HG03280 (cell line): ENCODE data around the gene SGMS1.
A peak's percentile ranks its signal among the peaks of the same experiment; 100 is the strongest.
"Not testable (repeated sequence)": the region's sequence is repeated elsewhere in the genome, so short reads cannot be mapped to it uniquely, and the experiment has no call there.

Experiments used
- ATAC-seq: cut with Tn5 transposase; IDR thresholded peaks from one replicate; pipeline ENCODE4 v1.9.1; 2021; ENCODE audit warnings: mild to moderate bottlenecking, moderate library complexity; ENCODE audit not compliant: unreplicated experiment

SGMS1 gene

DNA sequence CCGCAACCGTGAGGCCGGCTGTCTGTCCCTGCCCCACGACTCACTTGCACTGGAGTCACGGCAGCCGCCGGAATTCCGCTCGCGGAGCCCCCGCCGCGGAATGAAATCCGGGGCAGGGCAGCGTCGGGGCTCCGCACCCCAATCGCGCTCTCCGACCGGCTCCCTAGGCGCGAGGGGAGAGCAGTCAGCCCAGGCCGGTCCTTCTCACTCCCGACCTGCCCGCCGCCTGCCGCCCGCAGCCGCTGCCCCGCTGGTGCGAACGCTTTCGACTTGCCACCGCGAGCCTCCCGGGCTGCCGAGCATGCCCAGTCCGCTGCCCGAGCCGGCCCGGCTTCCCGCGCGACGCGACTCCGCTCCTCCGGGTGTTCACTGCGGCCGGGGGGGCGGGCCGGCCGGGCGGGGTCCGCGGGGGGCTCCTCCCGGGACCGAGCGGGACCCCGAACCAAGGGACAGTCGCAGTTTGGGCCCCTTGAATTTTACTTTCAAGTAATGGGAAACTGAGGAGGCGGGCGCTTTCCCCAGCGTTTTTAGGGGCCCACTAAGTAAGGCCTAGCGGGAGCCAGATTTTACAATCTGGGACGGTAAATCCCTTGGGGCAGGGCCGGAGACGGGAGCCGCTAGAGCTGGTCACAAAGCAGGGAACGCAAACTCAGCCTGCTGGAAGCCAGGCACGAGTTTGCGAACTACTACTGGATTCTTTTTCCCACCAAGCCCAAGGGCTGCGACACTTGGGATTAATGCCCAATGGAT, at the start of gene SGMS1:
SGMS1 (minus strand) TSS at position 294 of the 750 bp plus-strand sequence. CDS start 279,842 bp downstream, outside the sequence.
- peak; percentile 32 for ATAC-seq

DNA sequence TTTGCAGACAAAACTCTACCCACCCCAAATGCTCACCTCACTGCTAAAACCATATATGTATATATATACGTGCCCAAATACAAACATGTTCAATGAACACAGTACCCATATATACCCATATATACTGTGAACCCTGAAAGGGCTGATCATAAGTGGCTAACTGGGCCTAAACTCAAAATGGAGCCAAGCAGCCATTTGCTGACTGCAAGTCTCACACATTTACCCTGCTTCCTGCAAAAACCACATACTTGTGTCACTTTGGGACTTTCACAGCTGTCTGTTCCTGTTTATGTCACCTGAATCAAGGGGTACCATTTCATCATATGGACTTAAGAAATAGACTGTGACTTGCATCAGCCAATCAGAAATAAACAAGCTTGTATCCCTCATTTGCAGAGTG, 48.4 kb upstream of the SGMS1 start:
- ATAC-seq: not testable (repeated sequence)

DNA sequence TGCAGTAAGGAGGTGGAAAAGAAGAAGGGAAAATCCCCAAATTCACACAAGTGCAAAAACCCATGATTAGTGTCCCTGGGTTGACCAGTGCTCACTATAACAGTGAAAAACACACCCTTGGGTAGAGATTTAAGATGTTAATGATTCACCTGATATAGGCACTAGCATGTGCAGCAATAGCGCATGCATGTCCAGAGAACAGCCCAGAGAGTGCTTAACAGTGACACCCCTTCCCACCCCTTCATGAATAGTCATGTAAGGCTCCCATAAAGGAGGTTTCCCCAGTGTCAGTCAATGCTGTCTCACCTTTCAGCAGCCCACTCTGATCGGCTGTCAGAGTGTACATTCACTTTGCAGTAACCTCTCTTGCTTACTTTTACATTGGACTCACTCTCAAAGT, 47.9 kb upstream of the SGMS1 start:
- ATAC-seq: not testable (repeated sequence)

DNA sequence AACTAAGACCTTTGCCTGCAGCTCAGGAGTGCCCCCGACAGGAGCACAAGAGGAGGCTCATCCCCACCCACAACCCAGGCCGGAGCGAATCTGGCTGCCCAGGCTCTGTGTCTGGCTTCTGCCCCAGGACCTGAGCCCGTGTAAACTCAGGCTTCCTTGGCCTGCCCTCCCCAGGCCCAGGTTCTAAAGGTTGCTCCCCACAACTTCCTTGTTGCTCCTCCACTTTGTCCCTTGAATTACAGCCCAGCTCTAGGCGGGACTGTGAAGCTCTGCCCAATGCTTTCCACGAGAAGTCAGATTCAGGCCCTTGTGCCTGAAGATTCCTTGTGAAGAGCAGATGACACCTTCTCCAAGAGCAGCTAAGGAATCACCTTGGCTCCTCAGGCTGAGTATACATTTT, 46.2 kb upstream of the SGMS1 start:
- ATAC-seq: not testable (repeated sequence)

DNA sequence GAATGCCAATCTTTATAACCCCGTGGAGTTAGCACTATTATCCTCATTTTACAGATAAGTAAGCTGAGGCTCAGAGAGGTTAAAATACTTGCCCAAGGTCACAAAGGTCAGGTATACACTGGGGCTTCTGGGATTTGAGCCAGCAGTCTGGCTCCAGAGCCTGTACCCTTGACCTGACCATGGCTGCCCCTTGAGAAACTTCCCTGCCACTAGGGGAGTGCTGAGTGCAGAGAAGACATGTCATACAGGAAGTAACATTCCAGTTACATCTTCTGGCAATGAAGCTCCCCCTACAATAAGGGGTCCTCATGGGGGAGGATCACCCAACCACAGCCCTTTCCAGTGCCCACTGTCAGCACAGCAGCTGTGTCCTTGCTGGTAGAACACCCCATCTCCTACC, 43.6 kb upstream of the SGMS1 start:
- ATAC-seq: not testable (repeated sequence)

DNA sequence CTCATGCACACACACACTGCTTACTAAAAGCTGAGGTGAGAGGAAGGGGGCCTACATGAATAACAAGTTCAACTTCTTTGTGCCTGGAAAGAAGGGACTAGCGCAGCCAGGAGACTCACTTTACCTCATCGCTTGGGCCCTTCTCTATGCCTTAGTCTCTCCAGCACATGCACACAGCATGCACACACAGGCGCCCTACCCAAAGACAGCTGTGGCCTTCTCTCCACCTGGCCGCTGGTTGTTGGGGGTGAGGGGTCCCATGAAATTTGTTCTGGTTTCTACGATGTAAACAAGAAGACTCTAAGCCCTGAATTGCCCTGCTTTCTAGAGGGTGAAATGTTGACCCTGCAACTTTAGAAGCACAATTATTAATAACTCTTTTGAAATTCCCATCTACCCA, 38.7 kb upstream of the SGMS1 start:
- not testable (repeated sequence) for ATAC-seq

DNA sequence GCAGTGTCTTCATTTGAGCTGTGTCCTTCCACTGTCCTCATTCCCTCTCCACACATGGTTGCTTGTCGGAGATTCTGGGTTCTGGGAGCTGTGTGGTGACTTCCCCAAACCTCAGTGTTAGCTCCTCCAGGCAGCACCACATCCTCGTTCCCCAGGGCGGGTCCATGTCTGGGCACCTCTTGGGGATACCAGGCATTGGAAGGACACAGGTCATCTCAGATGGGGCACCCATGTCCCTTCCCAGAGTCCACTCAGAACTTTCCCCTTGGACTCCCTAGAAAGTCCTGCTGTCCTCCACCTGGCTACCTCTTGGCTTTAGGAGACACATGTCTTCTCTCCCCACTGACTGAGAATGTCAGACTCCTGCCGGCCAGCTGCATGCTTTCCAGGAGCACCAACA, 37.8 kb upstream of the SGMS1 start:
- ATAC-seq: not testable (repeated sequence)

DNA sequence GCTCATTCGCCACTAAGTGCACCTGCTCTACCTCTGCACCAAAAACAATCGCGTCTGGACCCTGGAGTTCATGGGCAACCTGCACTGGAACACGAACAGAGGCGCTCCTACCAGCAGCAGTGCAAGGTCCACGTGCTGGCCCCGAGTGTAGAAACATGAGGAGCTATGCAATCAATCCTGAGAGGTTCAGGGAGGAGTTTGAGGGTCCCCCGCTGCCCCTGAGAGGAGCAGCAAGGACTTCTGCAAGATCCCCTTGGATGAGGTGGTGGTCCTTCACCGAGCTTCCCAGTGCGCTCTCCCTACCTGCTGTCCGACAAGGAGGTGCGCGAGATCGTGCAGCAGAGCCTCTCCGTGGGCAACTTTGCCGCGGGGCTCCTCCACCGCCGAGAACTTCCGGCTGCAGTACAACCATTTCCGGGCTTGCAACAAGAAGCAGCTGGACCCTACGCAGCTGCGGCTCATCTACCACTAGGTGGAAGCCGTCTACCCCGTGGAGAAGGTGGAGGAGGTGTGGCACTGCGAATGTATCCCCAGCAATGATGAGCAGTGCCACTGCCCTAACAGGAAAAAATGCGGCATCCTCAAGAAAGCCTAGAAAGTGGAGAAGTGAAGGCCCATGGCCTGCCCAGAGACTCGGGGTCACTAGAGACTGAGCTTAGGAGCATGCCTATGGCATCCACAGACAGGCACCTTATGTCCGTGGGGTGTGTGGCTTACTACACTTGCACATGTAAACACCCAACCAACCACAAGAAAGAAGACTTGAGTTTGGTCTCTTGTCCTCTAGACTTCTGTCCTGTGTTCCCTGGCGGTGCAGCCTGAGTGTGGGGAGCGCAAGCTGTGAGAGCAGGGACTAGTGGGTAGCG, 36.3 kb upstream of the SGMS1 start:
- peak; percentile 97 for ATAC-seq

DNA sequence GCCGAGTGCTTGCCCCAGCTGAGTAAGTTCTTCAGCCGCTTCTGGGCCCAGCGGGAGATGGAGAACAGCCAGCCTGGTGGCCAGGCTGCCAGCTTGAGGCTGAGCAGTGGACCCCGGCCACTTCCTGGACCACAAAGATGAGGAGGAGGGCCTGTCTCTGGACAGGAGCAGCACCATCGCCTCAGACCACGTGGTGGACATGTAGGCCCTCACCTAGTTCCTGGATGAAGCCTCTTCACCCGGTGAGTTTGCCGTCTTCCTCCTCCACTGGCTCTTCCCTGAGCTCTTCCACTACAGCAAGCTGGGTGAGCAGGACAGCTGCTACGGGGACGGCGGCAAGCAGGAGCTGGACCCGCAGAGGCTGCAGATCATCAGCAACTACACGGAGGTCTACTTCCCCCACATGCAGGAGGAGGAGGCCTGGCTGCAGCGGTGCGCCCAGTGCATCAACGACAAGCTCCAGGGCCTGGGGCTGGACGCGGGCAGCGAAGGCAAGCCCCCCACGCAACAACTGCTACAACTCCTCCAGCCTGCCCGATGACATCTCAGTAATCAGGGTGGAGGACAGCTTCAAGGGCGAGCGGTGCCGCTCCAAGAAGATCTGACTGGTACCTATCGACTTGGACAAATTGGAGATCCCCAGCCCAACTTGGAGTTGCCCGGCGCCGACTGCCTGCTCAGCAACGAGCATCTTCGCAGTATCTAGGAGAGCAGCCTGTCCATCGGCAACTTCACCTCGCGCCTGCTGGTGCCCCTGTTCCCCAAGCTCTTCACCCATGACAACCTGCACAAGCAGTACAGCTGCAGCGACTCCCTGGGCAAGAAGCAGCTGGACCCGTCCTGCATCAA, 35.5 kb upstream of the SGMS1 start:
- not testable (repeated sequence) for ATAC-seq

DNA sequence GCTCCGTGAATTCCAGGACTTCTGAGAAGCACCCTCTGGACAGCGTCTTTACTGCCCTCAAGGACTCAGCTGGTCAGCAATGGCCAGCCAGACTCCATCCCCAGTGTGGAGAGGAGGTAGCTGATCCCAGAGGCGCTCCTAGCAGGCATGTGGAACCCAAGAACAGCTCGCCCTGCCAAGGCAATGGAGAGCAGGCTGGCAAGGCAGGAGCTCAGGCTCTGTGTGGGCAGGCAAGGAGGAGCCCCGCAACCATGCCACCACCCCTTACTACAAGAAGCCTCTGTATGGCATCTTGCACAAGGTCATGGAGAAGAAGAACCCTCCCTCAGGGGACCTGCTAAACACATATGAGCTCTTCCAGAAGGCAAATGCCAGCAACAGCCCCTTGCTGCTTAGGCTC, 34.4 kb upstream of the SGMS1 start:
- ATAC-seq: no peak

DNA sequence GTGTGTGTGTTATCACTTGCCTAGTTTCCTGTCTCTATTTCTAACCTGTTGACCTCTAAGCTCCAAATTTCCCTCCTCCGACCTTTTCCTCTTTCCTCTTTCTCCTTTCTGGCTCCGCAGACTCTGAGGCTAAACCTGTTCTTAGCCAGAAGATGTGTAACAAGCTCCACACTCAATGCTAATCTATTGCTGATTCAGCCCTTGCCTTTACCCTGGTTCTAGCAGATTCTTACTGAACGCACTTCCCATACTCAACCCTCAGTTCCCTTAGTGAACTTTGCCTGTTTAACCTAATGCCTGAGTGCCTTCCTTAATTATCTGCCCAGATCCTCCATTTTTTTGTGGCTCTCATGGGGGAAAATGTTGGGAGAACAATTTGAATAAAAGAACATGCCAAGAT, 30.0 kb upstream of the SGMS1 start:
- ATAC-seq: no peak

DNA sequence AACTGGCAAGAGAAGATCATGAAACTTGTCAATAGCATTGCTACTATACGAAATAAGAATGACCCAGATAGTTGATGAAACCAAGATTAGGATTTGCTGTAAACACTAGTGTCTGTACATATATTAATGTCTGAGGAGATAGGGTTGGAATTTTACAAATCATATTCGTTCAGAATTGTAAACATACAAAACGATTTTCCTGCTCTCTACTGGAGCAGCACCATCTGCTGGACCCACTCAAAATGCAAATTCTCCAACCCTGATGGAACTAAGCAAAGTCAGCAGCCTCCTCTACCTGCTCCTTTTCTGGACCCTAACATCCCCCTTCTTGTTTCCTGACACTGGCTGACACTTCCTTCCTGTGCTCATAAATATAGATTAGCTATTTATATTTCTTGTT, 29.4 kb upstream of the SGMS1 start:
- no peak for ATAC-seq

DNA sequence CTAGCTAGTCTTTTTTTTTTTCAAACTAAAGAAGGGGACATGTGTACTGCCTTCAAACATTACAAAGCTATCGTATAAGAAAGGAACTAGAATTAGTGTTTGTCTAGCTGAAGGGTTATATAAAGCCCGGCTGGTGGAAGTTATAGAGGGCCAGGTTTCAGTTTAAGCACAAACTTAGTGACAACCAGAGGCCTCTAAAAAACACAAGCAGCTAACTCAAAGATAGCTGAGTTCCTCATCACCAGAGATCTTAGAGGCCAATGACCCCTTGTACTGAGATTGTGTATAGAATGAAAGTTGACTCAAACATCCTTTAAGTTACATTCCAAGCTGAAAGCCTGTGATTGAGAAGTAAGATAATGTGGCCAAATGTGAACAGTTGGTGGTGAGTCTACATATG, 28.1 kb upstream of the SGMS1 start:
- no peak for ATAC-seq

DNA sequence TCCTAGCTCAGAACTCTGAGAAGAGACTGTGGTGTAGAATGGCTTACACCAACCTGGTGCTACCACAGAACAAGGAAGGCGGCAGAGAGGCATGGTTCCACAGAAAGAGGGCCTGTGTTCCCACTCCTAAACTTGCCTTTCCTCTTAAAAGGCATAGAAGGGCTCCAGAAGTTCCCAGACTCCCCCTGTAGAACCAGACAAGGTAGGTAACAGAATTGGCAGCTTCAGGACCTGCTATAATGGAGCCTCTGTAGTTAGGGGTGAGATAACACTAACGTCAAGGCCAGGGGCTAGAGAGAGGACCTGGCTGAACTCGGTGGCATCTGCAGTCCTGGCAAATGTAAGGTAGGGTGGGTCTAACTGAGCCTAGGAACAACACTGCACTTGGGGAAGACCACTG, 26.7 kb upstream of the SGMS1 start:
- no peak for ATAC-seq

DNA sequence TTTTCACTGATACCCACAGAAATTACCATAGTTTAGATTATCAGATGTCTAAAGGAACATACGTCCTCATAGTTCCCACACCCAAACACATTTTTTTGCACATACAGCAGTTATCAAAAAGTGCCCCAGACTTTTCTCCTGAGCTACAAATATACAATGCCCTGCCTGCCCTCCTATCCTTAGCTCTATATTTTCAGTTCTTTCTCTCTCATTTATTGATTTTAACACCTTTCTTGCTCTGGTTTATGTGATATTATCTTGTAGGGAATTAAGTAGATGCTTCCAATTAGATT, 25.1 kb upstream of the SGMS1 start:
- ATAC-seq: no peak

DNA sequence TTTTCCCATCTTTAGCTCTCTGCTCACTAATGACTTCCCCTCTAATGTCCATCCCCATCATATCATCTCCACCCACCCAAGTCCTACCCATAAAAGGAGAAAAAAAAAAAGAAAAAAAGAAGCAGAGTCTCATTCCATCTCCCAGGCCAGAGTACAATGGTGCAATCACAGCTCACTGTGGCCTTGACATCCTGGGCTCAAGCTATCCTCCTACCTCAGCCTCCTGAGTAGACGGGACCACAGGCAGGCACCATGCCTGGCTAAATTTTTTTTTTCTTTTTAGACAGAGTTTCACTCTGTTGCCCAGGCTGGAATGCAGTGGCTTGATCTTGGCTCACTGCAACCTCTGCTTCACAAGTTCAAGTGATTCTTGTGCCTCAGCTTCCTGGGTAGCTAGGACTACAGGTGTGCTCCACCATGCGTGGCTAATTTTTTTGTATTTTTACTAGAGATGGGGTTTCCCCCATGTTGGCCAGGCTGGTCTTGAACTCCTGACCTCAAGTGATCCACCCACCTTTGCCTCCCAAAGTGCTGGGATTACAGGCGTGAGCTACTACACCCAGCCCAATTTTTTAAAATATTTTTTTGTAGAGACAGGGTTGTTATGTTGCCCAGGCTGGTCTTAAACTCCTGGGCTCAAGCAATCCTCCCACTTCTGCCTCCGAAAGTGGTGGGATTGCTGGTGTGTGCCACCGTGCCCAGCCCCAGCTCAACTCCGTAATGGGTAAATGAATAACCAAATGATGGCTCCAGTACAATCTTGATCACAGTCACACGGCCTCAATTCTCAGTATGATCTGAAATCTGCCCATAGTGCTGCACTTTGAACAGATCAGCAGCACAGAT, 24.6 kb upstream of the SGMS1 start:
- ATAC-seq: peak; percentile 54

DNA sequence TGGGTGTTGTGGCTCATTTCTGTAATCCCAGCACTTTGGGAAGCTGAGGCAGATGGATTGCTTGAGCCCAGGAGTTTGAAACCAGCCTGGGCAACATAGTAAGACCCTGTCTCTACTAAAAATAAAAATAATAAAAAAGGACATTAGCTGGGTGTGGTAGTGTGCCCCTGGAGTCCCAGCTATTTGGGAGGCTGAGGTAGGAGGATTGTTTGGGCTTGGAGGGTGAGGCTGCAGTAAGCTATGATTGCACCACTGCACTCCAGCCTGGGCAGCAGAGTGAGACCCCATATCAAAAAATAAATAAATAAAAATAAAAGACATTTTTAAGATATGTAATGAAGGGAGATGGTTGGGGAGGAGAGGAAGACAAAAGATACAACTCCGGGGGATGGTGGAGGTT, 23.6 kb upstream of the SGMS1 start:
- ATAC-seq: not testable (repeated sequence)

DNA sequence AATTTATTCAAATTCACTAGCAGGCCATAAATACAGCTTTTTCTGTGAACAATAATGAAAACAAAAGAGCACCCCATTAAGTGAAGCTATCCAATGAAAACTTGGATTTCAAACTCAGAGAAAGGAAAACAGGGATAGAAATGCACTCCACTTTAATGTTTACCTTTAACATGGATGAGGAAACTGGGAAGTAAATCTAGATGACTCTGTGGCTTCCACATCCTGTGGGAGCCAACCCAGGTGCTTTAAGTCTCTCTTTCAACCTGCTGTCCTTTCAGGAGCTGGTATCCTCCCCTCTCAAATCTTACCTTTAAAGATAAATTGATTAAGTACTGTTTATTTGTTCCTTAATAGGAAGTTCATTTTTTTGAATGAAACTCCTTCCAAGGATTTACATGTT, 21.5 kb upstream of the SGMS1 start:
- ATAC-seq: no peak

DNA sequence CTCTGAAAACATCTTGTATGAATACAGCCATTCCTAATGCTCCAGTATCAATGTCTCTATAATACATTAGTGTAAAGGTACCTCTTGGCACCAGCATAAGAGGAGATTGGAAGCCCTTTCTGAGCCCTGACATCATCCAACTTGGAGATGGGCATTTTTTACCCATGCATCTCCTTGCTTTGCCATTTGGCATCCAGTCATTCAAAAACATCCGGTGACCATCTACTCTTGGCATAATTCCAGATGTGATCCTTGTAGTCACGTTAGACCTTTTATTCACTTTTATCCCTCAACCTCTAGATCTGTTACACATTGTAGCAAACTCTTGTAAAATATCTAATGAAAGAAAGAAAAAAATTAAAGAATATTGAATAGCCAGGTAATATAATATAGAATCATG, 17.9 kb upstream of the SGMS1 start:
- ATAC-seq: no peak

DNA sequence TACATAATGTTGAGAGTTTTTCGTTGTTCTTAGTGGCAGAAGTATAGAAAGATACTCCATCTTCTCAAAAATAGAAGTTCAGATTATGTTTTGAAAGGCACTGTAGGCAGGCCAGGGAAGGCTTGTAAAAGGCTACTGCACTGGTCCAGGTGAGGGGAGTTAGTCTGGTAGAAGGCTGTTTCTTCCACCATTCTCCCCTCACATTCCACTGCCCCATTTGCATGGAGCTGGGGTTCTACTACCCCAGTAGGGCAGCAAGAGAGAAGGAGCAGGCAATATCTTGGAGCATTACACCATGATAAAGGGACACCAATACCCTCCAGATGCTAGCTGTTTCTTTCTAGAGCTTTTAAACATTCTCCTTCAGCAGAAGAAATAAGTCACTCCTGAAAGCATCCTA, 16.5 kb upstream of the SGMS1 start:
- ATAC-seq: no peak
